ENCODE measurements around the gene RNU6-9.

Gene RNU6-9

GRCh38 chr19:937259-937694, 44.0 kb downstream of the RNU6-9 start:
- H3K36me3 ChIP-seq (ENCODE audit: control insufficient read depth in 2 of 2, insufficient read depth in 1 of 2, low read length in 2 of 2), result peaks cover 0 to 36% of the 10 kb centered on the region in 2 experiments; a peak in 1 of 3 replicates
- H3K27ac ChIP-seq (ENCODE audit: extremely low read depth, low read depth, low read length), result no peak overlapping the region
- CTCF ChIA-PET, result interaction anchor here (1.4 kb wide), 1 partner anchor 34 kb away, joined by 4 read pairs; no protein-coding TSS in a partner anchor
- H3K4me1 ChIP-seq (ENCODE audit: control insufficient read depth, insufficient read depth, low read length), result no peaks in the 10 kb centered on the region
- peak; percentile 79 for TF ChIP-seq ZNF146 (tag by site-specific recombination; IDR thresholded peaks at IDR 0.05)
- no peak for TF ChIP-seq ZNF776 (tag by site-specific recombination; IDR thresholded peaks at IDR 0.05; ENCODE audit: borderline replicate concordance)
- peak; percentile 38; the same call in 1 of the 2 replicates for TF ChIP-seq EGR2 (tag by site-specific recombination; IDR thresholded peaks at IDR 0.05; ENCODE audit: low read depth)
- TF ChIP-seq ZNF600 (tag by site-specific recombination; IDR thresholded peaks at IDR 0.05), result peak; percentile 30; the same call in 1 of the 2 replicates
- TF ChIP-seq ZNF184 (tag by site-specific recombination; IDR thresholded peaks at IDR 0.05), result peak; percentile 92
- no peak for TF ChIP-seq ZEB2 (tag by site-specific recombination; IDR thresholded peaks at IDR 0.05)
- TF ChIP-seq ZNF555 (tag by site-specific recombination; conservative IDR thresholded peaks at IDR 0.05), result no peak
- no peak for TF ChIP-seq ZNF404 (tag by site-specific recombination; IDR thresholded peaks at IDR 0.05)
- POLR2A ChIA-PET, result interaction anchor here (0.7 kb wide), 1 partner anchor 8 kb away, joined by 4 read pairs; no protein-coding TSS in a partner anchor
- no peak overlapping the region for H3K4me3 ChIP-seq (ENCODE audit: low read depth, low read length)
- no peaks in the 10 kb centered on the region for H3K9me3 ChIP-seq (ENCODE audit: control insufficient read depth, insufficient read depth, low read depth, low read length)

GRCh38 chr19:938233-938923, 45.1 kb downstream of the RNU6-9 start:
- CTCF ChIA-PET, result interaction anchor here (0.6 to 1.6 kb wide), 4 partner anchors 33 to 81 kb away, joined by 3 to 5 read pairs (median 4); partner anchors contain the start of gene WDR18

DNA sequence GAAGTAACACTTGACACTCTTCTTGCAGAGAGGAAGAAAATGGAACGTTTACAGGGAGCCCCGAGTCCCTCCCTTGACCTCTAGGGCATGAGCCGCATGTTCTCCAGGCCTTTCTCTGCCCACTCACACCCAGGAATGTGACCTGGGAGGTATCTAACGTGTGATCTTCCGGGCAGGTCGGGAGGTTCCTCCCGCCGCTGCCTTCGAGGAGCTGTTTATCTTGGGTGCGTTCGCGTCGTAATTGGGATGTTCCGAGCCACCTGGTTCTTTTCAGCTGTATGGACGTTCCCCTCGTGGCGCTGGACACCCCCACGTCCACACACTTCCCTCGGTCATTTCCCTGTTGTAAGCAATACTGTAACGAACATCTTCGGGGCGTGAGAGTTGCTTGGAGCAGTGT, 46.2 kb downstream of the RNU6-9 start:
- ChIA-PET CTCF (no interaction called here), POLR2A (no interaction called here)
- H3K27ac ChIP-seq (ENCODE audit: extremely low read depth, low read depth, low read length), result no peak overlapping the region
- no peaks in the 10 kb centered on the region for H3K4me1 ChIP-seq (ENCODE audit: control insufficient read depth, insufficient read depth, low read length)
- no peaks in the 10 kb centered on the region for H3K9me3 ChIP-seq (ENCODE audit: control insufficient read depth, insufficient read depth, low read depth, low read length)
- TF ChIP-seq ZNF510 (tag by site-specific recombination; IDR thresholded peaks at IDR 0.05; ENCODE audit: insufficient replicate concordance) (no peak), RBAK (tag by site-specific recombination; IDR thresholded peaks at IDR 0.05) (no peak), ZNF138 (tag by site-specific recombination; IDR thresholded peaks at IDR 0.05; ENCODE audit: borderline replicate concordance) (no peak), HOXA7 (CRISPR knock-in tag; IDR thresholded peaks at IDR 0.05; ENCODE audit: borderline replicate concordance) (no peak), SP3 (tag by site-specific recombination; IDR thresholded peaks at IDR 0.05) (no peak), ZNF121 (tag by site-specific recombination; IDR thresholded peaks at IDR 0.05) (no peak), ZNF221 (tag by site-specific recombination; IDR thresholded peaks at IDR 0.05; ENCODE audit: borderline replicate concordance) (no peak), ZNF24 (tag by site-specific recombination; IDR thresholded peaks at IDR 0.05) (no peak)
- TF ChIP-seq, protein P1, sequence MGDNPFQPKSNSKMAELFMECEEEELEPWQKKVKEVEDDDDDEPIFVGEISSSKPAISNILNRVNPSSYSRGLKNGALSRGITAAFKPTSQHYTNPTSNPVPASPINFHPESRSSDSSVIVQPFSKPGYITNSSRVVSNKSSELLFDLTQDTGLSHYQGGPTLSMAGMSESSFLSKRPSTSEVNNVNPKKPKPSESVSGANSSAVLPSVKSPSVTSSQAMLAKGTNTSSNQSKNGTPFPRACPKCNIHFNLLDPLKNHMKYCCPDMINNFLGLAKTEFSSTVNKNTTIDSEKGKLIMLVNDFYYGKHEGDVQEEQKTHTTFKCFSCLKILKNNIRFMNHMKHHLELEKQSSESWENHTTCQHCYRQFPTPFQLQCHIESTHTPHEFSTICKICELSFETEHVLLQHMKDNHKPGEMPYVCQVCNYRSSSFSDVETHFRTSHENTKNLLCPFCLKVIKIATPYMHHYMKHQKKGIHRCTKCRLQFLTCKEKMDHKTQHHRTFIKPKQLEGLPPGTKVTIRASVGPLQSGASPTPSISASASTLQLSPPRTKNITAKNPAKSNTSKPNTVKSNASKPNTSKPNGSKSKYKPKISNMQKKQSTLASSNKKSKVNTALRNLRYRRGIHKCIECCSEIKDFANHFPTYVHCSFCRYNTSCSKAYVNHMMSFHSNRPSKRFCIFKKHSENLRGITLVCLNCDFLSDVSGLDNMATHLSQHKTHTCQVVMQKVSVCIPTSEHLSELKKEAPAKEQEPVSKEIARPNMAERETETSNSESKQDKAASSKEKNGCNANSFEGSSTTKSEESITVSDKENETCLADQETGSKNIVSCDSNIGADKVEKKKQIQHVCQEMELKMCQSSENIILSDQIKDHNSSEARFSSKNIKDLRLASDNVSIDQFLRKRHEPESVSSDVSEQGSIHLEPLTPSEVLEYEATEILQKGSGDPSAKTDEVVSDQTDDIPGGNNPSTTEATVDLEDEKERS (tag by site-specific recombination; IDR thresholded peaks at IDR 0.05), result no peak
- H3K36me3 ChIP-seq (ENCODE audit: control insufficient read depth in 2 of 2, insufficient read depth in 1 of 2, low read length in 2 of 2), result peaks cover 0 to 41% of the 10 kb centered on the region in 2 experiments; a peak in 1 of 3 replicates
- no peak overlapping the region for H3K4me3 ChIP-seq (ENCODE audit: low read depth, low read length)

More at GRCh38 chr19:938233-938923, 45.1 kb downstream of the RNU6-9 start:
- Histone ChIP-seq H3K27ac (ENCODE audit: extremely low read depth, low read depth, low read length) (no peak overlapping the region), H3K4me1 (ENCODE audit: control insufficient read depth, insufficient read depth, low read length) (no peaks in the 10 kb centered on the region), H3K36me3 (ENCODE audit: control insufficient read depth in 2 of 2, insufficient read depth in 1 of 2, low read length in 2 of 2) (peaks cover 0 to 37% of the 10 kb centered on the region in 2 experiments; a peak in 1 of 3 replicates), H3K9me3 (ENCODE audit: control insufficient read depth, insufficient read depth, low read depth, low read length) (no peaks in the 10 kb centered on the region), H3K4me3 (ENCODE audit: low read depth, low read length) (no peak overlapping the region)
- TF ChIP-seq SCRT2 (tag by site-specific recombination; IDR thresholded peaks at IDR 0.05), result 0 out of 2 replicates have a peak, but pooled peaks have one; percentile 20
- TF ChIP-seq ZNF830 (tag by site-specific recombination; IDR thresholded peaks at IDR 0.05; ENCODE audit: low read depth), result no peak
- POLR2A ChIA-PET, result interaction anchor here (0.6 to 0.7 kb wide), 2 partner anchors 9 to 24 kb away, joined by 4 to 10 read pairs; no protein-coding TSS in a partner anchor
